HCT116 (cell line): ENCODE data around the gene ZNF335. TPM values are rescaled to one million over a fixed set of nuclear protein-coding genes. Genes with fewer than 3 reads are reported as not detected.

Experiments
- ATAC-seq: fragments of 200-7000 bp; cut with Tn5 transposase; 2 replicates; pipeline ENCODE4 v1.9.1; 2020; ENCODE audit warnings: mild to moderate bottlenecking, moderate library complexity
- BruUV-seq: library from RNA; stranded (reverse); fragments of 400-500 nt; replicated peaks from 2 replicates; lab custom pipeline; 2021; lab: Mats Ljungman, UMichigan
- CTCF ChIA-PET: fragments of 300-600 bp; sonication (Branson Sonifier 250); formaldehyde crosslinking; loops from one replicate; lab custom pipeline; 2021; ENCODE audit warnings: antibody characterized with exemption; lab: Charles Lee
- POLR2A ChIA-PET: fragments of 300-600, 350-600 bp; sonication (Branson Sonifier 250); formaldehyde crosslinking; loops from one replicate; lab custom pipeline; 2021; ENCODE audit warnings: antibody characterized with exemption; lab: Charles Lee
- RAD21 ChIA-PET, 2 experiments: fragments of 300-600 bp; sonication (Branson Sonifier 250); formaldehyde crosslinking; loops; one replicate each; lab custom pipeline; 2023; ENCODE audit warnings: low total read pairs in 2 of 2; ENCODE audit not compliant: uncharacterized antibody in 2 of 2, unreplicated experiment in 2 of 2, low non-redundant PET in 1 of 2; lab: Charles Lee
- DNase-seq: peaks from one replicate; pipeline ENCODE4 v3.0.0-alpha.2; 2010; ENCODE audit warnings: low read depth, low spot score
- H2AFZ ChIP-seq: fragments of 200-600 bp; shearing (Covaris generic), sonication (generic); 2 replicates; pipeline ENCODE4 v1.6.1; 2017; ENCODE audit warnings: low read depth, mixed run types, mixed read lengths, antibody characterized with exemption, low read length; ENCODE audit not compliant: poor library complexity, severe bottlenecking
- H3K27ac ChIP-seq: 2 replicates; pipeline ENCODE4 v1.5.1; 2012; ENCODE audit warnings: low read depth, low read length
- H3K27me3 ChIP-seq: fragments of 200-600 bp; sonication (generic); 2 replicates; pipeline ENCODE4 v1.6.1; 2016; ENCODE audit warnings: mixed run types, low read length, mixed read lengths; ENCODE audit not compliant: insufficient read depth
- H3K36me3 ChIP-seq, 2 experiments: fragments of 200-500 bp in 1 of 2; fragments of 200-600 bp in 1 of 2; sonication (Bioruptor generic) in 1 of 2; sonication (generic) in 1 of 2; 2 replicates each; pipeline versions ENCODE4 v1.5.1 to v1.6.1; 2014 to 2016; ENCODE audit warnings: low read length in 2 of 2, inconsistent platforms in 1 of 2, mixed read lengths in 1 of 2, mixed run types in 1 of 2; ENCODE audit not compliant: insufficient read depth in 2 of 2, control insufficient read depth in 1 of 2
- H3K4me1 ChIP-seq, 2 experiments: fragments of 200-600 bp in 1 of 2; sonication (generic) in 1 of 2; 2 replicates each; pipeline versions ENCODE4 v1.5.1 to v1.6.1; 2012 to 2017; ENCODE audit warnings: low read length in 2 of 2, inconsistent platforms in 1 of 2, mild to moderate bottlenecking in 1 of 2, mixed read lengths in 1 of 2, mixed run types in 1 of 2, moderate library complexity in 1 of 2; ENCODE audit not compliant: insufficient read depth in 2 of 2, control insufficient read depth in 1 of 2
- H3K4me2 ChIP-seq: fragments of 200-600 bp; sonication (generic); 2 replicates; pipeline ENCODE4 v1.6.1; 2017; ENCODE audit warnings: mixed run types, low read length, mixed read lengths
- H3K4me3 ChIP-seq, 2 experiments: fragments of 200-600 bp in 1 of 2; sonication (generic) in 1 of 2; replicated peaks in 1 of 2; 2 replicates each; pipeline ENCODE4 v1.5.1; 2011 to 2016; ENCODE audit warnings: low read length in 2 of 2, control low read depth in 1 of 2, low read depth in 1 of 2, mild to moderate bottlenecking in 1 of 2, mixed read lengths in 1 of 2, mixed run types in 1 of 2
- H3K79me2 ChIP-seq: fragments of 200-600 bp; sonication (generic); 2 replicates; pipeline ENCODE4 v1.6.1; 2017; ENCODE audit warnings: mild to moderate bottlenecking, mixed run types, low read length, moderate library complexity, mixed read lengths; ENCODE audit not compliant: insufficient read depth
- H3K9ac ChIP-seq: fragments of 200-600 bp; sonication (generic); 2 replicates; pipeline ENCODE4 v1.6.1; 2016; ENCODE audit warnings: low read length, mixed read lengths
- H3K9me2 ChIP-seq: fragments of 200-600 bp; sonication (generic), shearing (Covaris generic); 2 replicates; pipeline ENCODE4 v1.6.1; 2017; ENCODE audit warnings: mixed run types, mild to moderate bottlenecking, moderate library complexity; ENCODE audit not compliant: insufficient read depth
- H3K9me3 ChIP-seq, 2 experiments: fragments of 200-500 bp in 1 of 2; fragments of 200-600 bp in 1 of 2; sonication (Bioruptor generic) in 1 of 2; sonication (generic) in 1 of 2; 2 replicates each; pipeline ENCODE4 v1.6.1; 2014 to 2017; ENCODE audit warnings: low read length in 2 of 2, mixed read lengths in 2 of 2, inconsistent platforms in 1 of 2, low read depth in 1 of 2, mild to moderate bottlenecking in 1 of 2, mixed run types in 1 of 2, moderate library complexity in 1 of 2; ENCODE audit not compliant: control insufficient read depth in 1 of 2, insufficient read depth in 1 of 2
- H4K20me1 ChIP-seq: fragments of 200-600 bp; sonication (generic), shearing (Covaris generic); 2 replicates; pipeline ENCODE4 v1.6.1; 2017; ENCODE audit warnings: mixed run types, mild to moderate bottlenecking, moderate library complexity; ENCODE audit not compliant: insufficient read depth
- EZH2phosphoT487 ChIP-seq: fragments of 200-600 bp; IDR thresholded peaks from 2 replicates; pipeline ENCODE4 v1.6.1; 2018; ENCODE audit warnings: antibody characterized with exemption, borderline replicate concordance
- MAX ChIP-seq: IDR thresholded peaks from 2 replicates; pipeline ENCODE4 v1.6.1; 2012
- SRF ChIP-seq: IDR thresholded peaks from 2 replicates; pipeline ENCODE4 v1.6.1; 2012; ENCODE audit warnings: low read depth
- intact Hi-C: fragments of 100-400 bp; cut with micrococcal nuclease; formaldehyde crosslinking; loops from 2 replicates; pipeline ENCODE4 v1.10.0; 2022
- total RNA-seq: library from RNA; stranded (reverse); gene quantifications from one replicate; pipeline ENCODE4 v1.2.1, GENCODE V29; 2021; ENCODE audit not compliant: unreplicated experiment
- TF ChIP-seq, protein P1 (sequence below), 3 experiments: fragments of 200-600 bp in 1 of 3; sonication (generic) in 1 of 3; IDR thresholded peaks in 2 of 3; conservative IDR thresholded peaks in 1 of 3; 2 replicates each; pipeline ENCODE4 v1.5.1; 2012 to 2017; ENCODE audit warnings: low read depth in 2 of 3, low read length in 2 of 3, antibody characterized with exemption in 1 of 3, borderline replicate concordance in 1 of 3, control low read depth in 1 of 3, mild to moderate bottlenecking in 1 of 3, mixed read lengths in 1 of 3, mixed run types in 1 of 3, moderate library complexity in 1 of 3; ENCODE audit not compliant: insufficient read depth in 1 of 3

The ZNF335 gene
- total RNA-seq, 1 experiment from 2014 or later, result 20.8 TPM

DNA sequence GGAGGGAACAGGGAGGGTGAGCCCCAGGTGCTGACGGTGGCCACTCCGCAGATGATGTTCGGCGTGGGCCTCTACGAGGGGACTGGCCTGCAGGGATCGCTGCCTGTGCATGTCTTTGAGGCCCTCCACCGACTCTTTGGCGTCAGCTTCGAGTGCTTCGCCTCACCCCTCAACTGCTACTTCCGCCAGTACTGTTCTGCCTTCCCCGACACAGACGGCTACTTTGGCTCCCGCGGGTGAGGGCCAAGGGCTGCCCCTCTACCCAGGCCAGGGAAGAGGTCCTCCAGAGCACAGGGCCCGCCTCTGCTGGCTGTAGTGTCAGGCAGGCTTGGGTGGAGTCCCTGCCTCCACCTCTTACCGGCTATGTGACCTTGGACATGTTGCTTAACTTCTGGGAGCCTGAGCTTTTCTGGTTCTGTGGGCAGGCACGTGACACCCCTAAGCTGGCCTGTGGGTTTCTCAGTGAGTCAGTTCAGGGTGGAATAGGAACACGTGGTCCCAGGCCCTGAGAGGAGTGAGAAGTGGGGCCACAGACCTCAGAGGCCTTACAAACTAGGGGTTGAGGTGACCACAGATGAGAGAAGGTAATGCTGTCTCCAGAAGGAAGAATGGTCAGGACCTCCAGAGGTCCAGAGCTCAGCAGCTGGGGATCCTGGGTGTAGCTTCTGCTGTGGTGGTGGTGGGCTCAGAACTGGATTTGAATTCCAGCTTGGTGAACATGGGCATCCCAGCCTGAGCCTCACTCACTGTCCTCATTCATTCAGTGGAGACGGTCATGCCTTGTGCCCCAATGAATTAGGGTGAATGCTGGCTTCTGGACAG lies 25.6 kb downstream of the ZNF335 start:
- no peaks in the 10 kb centered on the region for H4K20me1 ChIP-seq
- H3K4me1 ChIP-seq, result peaks cover 0 to 4% of the 10 kb centered on the region in 2 experiments; a peak in 1 of 4 replicates
- H3K9me2 ChIP-seq, result no peaks in the 10 kb centered on the region
- no peak for DNase-seq
- no peak overlapping the region for H3K4me3 ChIP-seq
- ATAC-seq, result no peak
- intact Hi-C loops, result no loop called here
- H2AFZ ChIP-seq, result no peak overlapping the region
- no peaks in the 10 kb centered on the region for H3K27me3 ChIP-seq
- H3K4me2 ChIP-seq, result no peak overlapping the region
- H3K9ac ChIP-seq, result no peak overlapping the region
- ChIA-PET POLR2A (no interaction called here), CTCF (interaction anchor here (1.0 kb wide), 1 partner anchor 23 kb away, joined by 4 read pairs; no protein-coding TSS in a partner anchor), RAD21 (no interaction called here)
- TF ChIP-seq, protein P1, sequence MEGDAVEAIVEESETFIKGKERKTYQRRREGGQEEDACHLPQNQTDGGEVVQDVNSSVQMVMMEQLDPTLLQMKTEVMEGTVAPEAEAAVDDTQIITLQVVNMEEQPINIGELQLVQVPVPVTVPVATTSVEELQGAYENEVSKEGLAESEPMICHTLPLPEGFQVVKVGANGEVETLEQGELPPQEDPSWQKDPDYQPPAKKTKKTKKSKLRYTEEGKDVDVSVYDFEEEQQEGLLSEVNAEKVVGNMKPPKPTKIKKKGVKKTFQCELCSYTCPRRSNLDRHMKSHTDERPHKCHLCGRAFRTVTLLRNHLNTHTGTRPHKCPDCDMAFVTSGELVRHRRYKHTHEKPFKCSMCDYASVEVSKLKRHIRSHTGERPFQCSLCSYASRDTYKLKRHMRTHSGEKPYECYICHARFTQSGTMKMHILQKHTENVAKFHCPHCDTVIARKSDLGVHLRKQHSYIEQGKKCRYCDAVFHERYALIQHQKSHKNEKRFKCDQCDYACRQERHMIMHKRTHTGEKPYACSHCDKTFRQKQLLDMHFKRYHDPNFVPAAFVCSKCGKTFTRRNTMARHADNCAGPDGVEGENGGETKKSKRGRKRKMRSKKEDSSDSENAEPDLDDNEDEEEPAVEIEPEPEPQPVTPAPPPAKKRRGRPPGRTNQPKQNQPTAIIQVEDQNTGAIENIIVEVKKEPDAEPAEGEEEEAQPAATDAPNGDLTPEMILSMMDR (IDR thresholded peaks at IDR 0.05 in 2 of 3, conservative IDR thresholded peaks at IDR 0.05 in 1 of 3; ENCODE audit: borderline replicate concordance in 1 of 3, insufficient read depth in 1 of 3, low read depth in 2 of 3, low read length in 2 of 3), result no peak
- no peak for TF ChIP-seq SRF
- TF ChIP-seq MAX, result no peak
- TF ChIP-seq EZH2phosphoT487, result no peak
- H3K36me3 ChIP-seq, result peaks cover 29 to 41% of the 10 kb centered on the region in 2 experiments; a peak in 3 of 4 replicates
- H3K27ac ChIP-seq, result no peak overlapping the region
- H3K79me2 ChIP-seq, result no peaks in the 10 kb centered on the region
- H3K9me3 ChIP-seq, result no peaks in the 10 kb centered on the region
- no TSS peak for BruUV-seq
